Measurements from ENCODE around the gene GRIN3A.

GRIN3A gene

GRCh38 chr9:101705135-101705661, 33.2 kb downstream of the GRIN3A start:
- DNase-seq (ENCODE audit: low read depth in 2 of 2) = no peak

GRCh38 chr9:101702257-101702656, 36.2 kb downstream of the GRIN3A start:
- DNase-seq (ENCODE audit: low read depth in 2 of 2) = no peak

GRCh38 chr9:101693546-101694336, 44.7 kb downstream of the GRIN3A start:
- no peak for DNase-seq (ENCODE audit: low read depth in 2 of 2)

- DNase-seq (ENCODE audit: low read depth in 2 of 2) = no peak
Observed at GRCh38 chr9:101691657-101692056, 46.8 kb downstream of the GRIN3A start.

GRCh38 chr9:101689039-101689438, 49.4 kb downstream of the GRIN3A start:
- DNase-seq (ENCODE audit: low read depth in 2 of 2) = no peak

- DNase-seq (ENCODE audit: low read depth in 2 of 2) = no peak
Observed at GRCh38 chr9:101684665-101685064, 53.8 kb downstream of the GRIN3A start.

GRCh38 chr9:101683236-101683635, 55.2 kb downstream of the GRIN3A start:
- DNase-seq (ENCODE audit: low read depth in 2 of 2) = no peak

GRCh38 chr9:101677861-101678260, 60.6 kb downstream of the GRIN3A start:
- no peak for DNase-seq (ENCODE audit: low read depth in 2 of 2)

- DNase-seq (ENCODE audit: low read depth in 2 of 2) = no peak
Observed at GRCh38 chr9:101675341-101675740, 63.1 kb downstream of the GRIN3A start.

- DNase-seq (ENCODE audit: low read depth in 2 of 2) = no peak
Observed at GRCh38 chr9:101674165-101674564, 64.3 kb downstream of the GRIN3A start.

GRCh38 chr9:101673642-101674041, 64.8 kb downstream of the GRIN3A start:
- DNase-seq (ENCODE audit: low read depth in 2 of 2) = no peak

- DNase-seq (ENCODE audit: low read depth in 2 of 2) = no peak
Observed at GRCh38 chr9:101671567-101671966, 66.9 kb downstream of the GRIN3A start.

GRCh38 chr9:101668421-101668820, 70.0 kb downstream of the GRIN3A start:
- no peak for DNase-seq (ENCODE audit: low read depth in 2 of 2)

GRCh38 chr9:101664453-101664852, 74.0 kb downstream of the GRIN3A start:
- no peak for DNase-seq (ENCODE audit: low read depth in 2 of 2)

- no peak for DNase-seq (ENCODE audit: low read depth in 2 of 2)
Observed at GRCh38 chr9:101652601-101653175, 85.8 kb downstream of the GRIN3A start.

- DNase-seq (ENCODE audit: low read depth in 2 of 2) = no peak
Observed at GRCh38 chr9:101650142-101650541, 88.3 kb downstream of the GRIN3A start.

GRCh38 chr9:101648493-101648892, 90.0 kb downstream of the GRIN3A start:
- DNase-seq (ENCODE audit: low read depth in 2 of 2) = no peak

GRCh38 chr9:101639785-101640665, 98.4 kb downstream of the GRIN3A start:
- DNase-seq (ENCODE audit: low read depth in 2 of 2) = no peak

GRCh38 chr9:101639311-101639710, 99.1 kb downstream of the GRIN3A start:
- no peak for DNase-seq (ENCODE audit: low read depth in 2 of 2)

- DNase-seq (ENCODE audit: low read depth in 2 of 2) = no peak
Observed at GRCh38 chr9:101636247-101636646, 102.2 kb downstream of the GRIN3A start.

- DNase-seq (ENCODE audit: low read depth in 2 of 2) = no peak
Observed at GRCh38 chr9:101635473-101635872, 103.0 kb downstream of the GRIN3A start.

GRCh38 chr9:101634741-101635409, 103.6 kb downstream of the GRIN3A start:
- DNase-seq (ENCODE audit: low read depth in 2 of 2) = no peak
